ENCODE data around the gene HAUS5.
A peak's percentile ranks its signal among the peaks of the same experiment; 100 is the strongest.

The HAUS5 gene

GRCh38 chr19:35607661-35608060, 4.9 kb upstream of the HAUS5 start:
- ChIA-PET POLR2A (no interaction called here), CTCF (interaction anchor here (0.9 kb wide), 1 partner anchor 9 kb away, joined by 3 read pairs; no protein-coding TSS in a partner anchor)
- no peaks in the 10 kb centered on the region for H3K36me3 ChIP-seq (ENCODE audit: control insufficient read depth in 4 of 4, insufficient read depth in 4 of 4, low read length in 3 of 4)
- H3K27me3 ChIP-seq (replicated peaks in 2 of 5; ENCODE audit: control insufficient read depth in 4 of 5, insufficient read depth in 5 of 5, low read length in 4 of 5) = no peaks in the 10 kb centered on the region
- H3K27ac ChIP-seq (ENCODE audit: insufficient read depth in 1 of 2, low read depth in 1 of 2, low read length in 2 of 2, poor library complexity in 1 of 2, severe bottlenecking in 2 of 2) = no peak overlapping the region
- no peak for DNase-seq
- no peak overlapping the region for H3K4me3 ChIP-seq (ENCODE audit: control insufficient read depth in 1 of 7, extremely low read depth in 1 of 7, insufficient read depth in 4 of 7, low read depth in 2 of 7, low read length in 6 of 7)
- 100% methylated on average over 1 of the region's 3 CpGs for WGBS (ENCODE audit: insufficient coverage)
- H3K9me3 ChIP-seq (ENCODE audit: control extremely low read depth in 1 of 5, control insufficient read depth in 4 of 5, insufficient read depth in 2 of 5, low read depth in 1 of 5, low read length in 4 of 5) = peaks cover 0 to 8% (median 4%) of the 10 kb centered on the region in 5 experiments
- H3K4me1 ChIP-seq (ENCODE audit: control extremely low read depth in 1 of 4, control insufficient read depth in 4 of 4, insufficient read depth in 4 of 4, low read length in 3 of 4) = peaks cover 0 to 15% (median 9%) of the 10 kb centered on the region in 4 experiments

GRCh38 chr19:35608251-35608650, 4.3 kb upstream of the HAUS5 start:
- POLR2A ChIA-PET = no interaction called here
- Histone ChIP-seq H3K27me3 (replicated peaks in 2 of 5; ENCODE audit: control insufficient read depth in 4 of 5, insufficient read depth in 5 of 5, low read length in 4 of 5) (no peaks in the 10 kb centered on the region), H3K27ac (ENCODE audit: insufficient read depth in 1 of 2, low read depth in 1 of 2, low read length in 2 of 2, poor library complexity in 1 of 2, severe bottlenecking in 2 of 2) (no peak overlapping the region), H3K9me3 (ENCODE audit: control extremely low read depth in 1 of 5, control insufficient read depth in 4 of 5, insufficient read depth in 2 of 5, low read depth in 1 of 5, low read length in 4 of 5) (peaks cover 0 to 8% (median 4%) of the 10 kb centered on the region in 5 experiments), H3K36me3 (ENCODE audit: control insufficient read depth in 4 of 4, insufficient read depth in 4 of 4, low read length in 3 of 4) (no peaks in the 10 kb centered on the region), H3K4me1 (ENCODE audit: control extremely low read depth in 1 of 4, control insufficient read depth in 4 of 4, insufficient read depth in 4 of 4, low read length in 3 of 4) (peaks cover 2 to 21% (median 15%) of the 10 kb centered on the region in 4 experiments), H3K4me3 (ENCODE audit: control insufficient read depth in 1 of 7, extremely low read depth in 1 of 7, insufficient read depth in 4 of 7, low read depth in 2 of 7, low read length in 6 of 7) (no peak overlapping the region)
- WGBS (ENCODE audit: insufficient coverage) = 100% methylated on average over 2 of the region's 2 CpGs
- CTCF ChIA-PET = interaction anchor here (0.7 to 0.9 kb wide), 2 partner anchors 9 to 51 kb away, joined by 3 read pairs; no protein-coding TSS in a partner anchor
- peak in 2 of 3 donors; percentile 14 to 30 for DNase-seq

DNA sequence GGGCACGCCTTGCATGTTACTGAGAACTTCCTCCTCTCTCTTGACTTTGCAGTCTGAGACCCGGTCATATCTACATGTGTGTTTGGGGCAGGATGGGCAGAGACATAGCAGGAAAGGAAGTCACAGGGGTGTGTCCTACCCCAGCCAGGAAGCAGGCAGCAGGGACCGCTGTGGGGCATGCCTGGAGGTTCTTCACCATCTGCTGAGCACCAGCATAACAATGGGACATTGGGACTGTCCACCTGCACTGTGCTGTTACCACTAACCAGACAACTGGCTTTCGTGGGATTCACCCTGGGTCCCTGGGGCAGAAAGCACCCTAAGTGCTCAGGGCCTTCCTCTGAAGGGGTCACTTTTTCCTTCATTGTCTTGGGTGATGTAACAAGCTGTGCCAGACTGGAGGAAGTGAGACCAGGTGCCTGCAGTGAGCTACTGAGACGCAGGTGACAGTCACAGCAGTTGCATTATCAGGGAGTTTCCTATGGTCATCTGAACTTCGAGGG, 2.6 kb upstream of the HAUS5 start:
- H3K27ac ChIP-seq (ENCODE audit: insufficient read depth in 1 of 2, low read depth in 1 of 2, low read length in 2 of 2, poor library complexity in 1 of 2, severe bottlenecking in 2 of 2) = no peak overlapping the region
- DNase-seq = peak; percentile 11 to 62 (median 53)

GRCh38 chr19:35612224-35612558, 344 bp upstream of the HAUS5 start:
- Histone ChIP-seq H3K4me3 (ENCODE audit: control insufficient read depth in 1 of 7, extremely low read depth in 1 of 7, insufficient read depth in 4 of 7, low read depth in 2 of 7, low read length in 6 of 7) (peak overlapping the region in 5 of 7 experiments; percentile 86 to 97 (median 91)), H3K9me3 (ENCODE audit: control extremely low read depth in 1 of 5, control insufficient read depth in 4 of 5, insufficient read depth in 2 of 5, low read depth in 1 of 5, low read length in 4 of 5) (peaks cover 0 to 8% (median 3%) of the 10 kb centered on the region in 5 experiments), H3K27me3 (replicated peaks in 2 of 5; ENCODE audit: control insufficient read depth in 4 of 5, insufficient read depth in 5 of 5, low read length in 4 of 5) (no peaks in the 10 kb centered on the region), H3K4me1 (ENCODE audit: control extremely low read depth in 1 of 4, control insufficient read depth in 4 of 4, insufficient read depth in 4 of 4, low read length in 3 of 4) (peaks cover 2 to 25% (median 17%) of the 10 kb centered on the region in 4 experiments), H3K36me3 (ENCODE audit: control insufficient read depth in 4 of 4, insufficient read depth in 4 of 4, low read length in 3 of 4) (peaks cover 0 to 19% (median 17%) of the 10 kb centered on the region in 4 experiments), H3K27ac (ENCODE audit: insufficient read depth in 1 of 2, low read depth in 1 of 2, low read length in 2 of 2, poor library complexity in 1 of 2, severe bottlenecking in 2 of 2) (no peak overlapping the region)
- ChIA-PET CTCF (interaction anchor here (1.3 kb wide), 1 partner anchor 46 kb away, joined by 3 read pairs; no protein-coding TSS in a partner anchor), POLR2A (interaction anchor here (0.6 kb wide), 1 partner anchor 325 kb away, joined by 3 read pairs; no protein-coding TSS in a partner anchor)
- no peak for DNase-seq
- WGBS (ENCODE audit: insufficient coverage) = 25% methylated on average over 4 of the region's 9 CpGs

More for the DNA sequence above, 2.6 kb upstream of the HAUS5 start:
- H3K4me1 ChIP-seq (ENCODE audit: control extremely low read depth in 1 of 4, control insufficient read depth in 4 of 4, insufficient read depth in 4 of 4, low read length in 3 of 4) = peaks cover 2 to 25% (median 17%) of the 10 kb centered on the region in 4 experiments
- CTCF ChIA-PET = interaction anchor here (1.1 kb wide), 1 partner anchor 19 kb away, joined by 3 read pairs; no protein-coding TSS in a partner anchor
- 53% methylated on average over 6 of the region's 6 CpGs for WGBS (ENCODE audit: insufficient coverage)
- no peak overlapping the region for H3K4me3 ChIP-seq (ENCODE audit: control insufficient read depth in 1 of 7, extremely low read depth in 1 of 7, insufficient read depth in 4 of 7, low read depth in 2 of 7, low read length in 6 of 7)
- H3K27me3 ChIP-seq (replicated peaks in 2 of 5; ENCODE audit: control insufficient read depth in 4 of 5, insufficient read depth in 5 of 5, low read length in 4 of 5) = no peaks in the 10 kb centered on the region
- peaks cover 0 to 4% (median 3%) of the 10 kb centered on the region in 4 experiments for H3K36me3 ChIP-seq (ENCODE audit: control insufficient read depth in 4 of 4, insufficient read depth in 4 of 4, low read length in 3 of 4)
- POLR2A ChIA-PET = no interaction called here
- peaks cover 0 to 8% (median 4%) of the 10 kb centered on the region in 5 experiments for H3K9me3 ChIP-seq (ENCODE audit: control extremely low read depth in 1 of 5, control insufficient read depth in 4 of 5, insufficient read depth in 2 of 5, low read depth in 1 of 5, low read length in 4 of 5)

DNA sequence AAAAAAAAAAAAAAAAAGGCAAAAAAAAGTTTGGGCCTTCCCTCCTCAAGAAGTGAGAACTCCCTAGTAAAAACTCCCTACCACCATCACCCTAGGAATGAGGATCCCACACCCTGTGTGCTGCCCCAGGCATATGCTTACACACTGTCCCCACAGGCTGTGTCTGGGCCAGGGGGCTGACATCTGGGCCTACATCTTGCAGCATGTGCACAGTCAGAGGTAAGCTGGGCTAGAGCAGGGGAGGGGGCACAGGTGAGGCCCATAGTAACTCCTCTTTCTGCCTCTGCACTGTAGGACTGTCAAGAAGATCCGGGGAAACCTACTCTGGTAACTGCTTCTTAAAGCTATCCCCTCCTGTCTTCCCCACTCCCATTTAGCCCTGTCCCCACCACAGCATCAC, 1.0 kb downstream of the HAUS5 start:
- H3K4me3 ChIP-seq (ENCODE audit: control insufficient read depth in 1 of 7, extremely low read depth in 1 of 7, insufficient read depth in 4 of 7, low read depth in 2 of 7, low read length in 6 of 7) = peak overlapping the region in 4 of 7 experiments; percentile 86 to 97 (median 93)
- no peaks in the 10 kb centered on the region for H3K27me3 ChIP-seq (replicated peaks in 2 of 5; ENCODE audit: control insufficient read depth in 4 of 5, insufficient read depth in 5 of 5, low read length in 4 of 5)
- peaks cover 0 to 30% (median 27%) of the 10 kb centered on the region in 4 experiments for H3K36me3 ChIP-seq (ENCODE audit: control insufficient read depth in 4 of 4, insufficient read depth in 4 of 4, low read length in 3 of 4)
- no CpG with 5 or more reads among the region's 1 CpG for WGBS (ENCODE audit: insufficient coverage)
- CTCF ChIA-PET = interaction anchor here (1.3 kb wide), 1 partner anchor 65 kb away, joined by 5 read pairs; no protein-coding TSS in a partner anchor
- peaks cover 0 to 2% (median 0%) of the 10 kb centered on the region in 5 experiments for H3K9me3 ChIP-seq (ENCODE audit: control extremely low read depth in 1 of 5, control insufficient read depth in 4 of 5, insufficient read depth in 2 of 5, low read depth in 1 of 5, low read length in 4 of 5)
- peaks cover 2 to 25% (median 17%) of the 10 kb centered on the region in 4 experiments for H3K4me1 ChIP-seq (ENCODE audit: control extremely low read depth in 1 of 4, control insufficient read depth in 4 of 4, insufficient read depth in 4 of 4, low read length in 3 of 4)
- POLR2A ChIA-PET = no interaction called here
- no peak for DNase-seq
- peak overlapping the region in 1 of 2 experiments; percentile 83 for H3K27ac ChIP-seq (ENCODE audit: insufficient read depth in 1 of 2, low read depth in 1 of 2, low read length in 2 of 2, poor library complexity in 1 of 2, severe bottlenecking in 2 of 2)

DNA sequence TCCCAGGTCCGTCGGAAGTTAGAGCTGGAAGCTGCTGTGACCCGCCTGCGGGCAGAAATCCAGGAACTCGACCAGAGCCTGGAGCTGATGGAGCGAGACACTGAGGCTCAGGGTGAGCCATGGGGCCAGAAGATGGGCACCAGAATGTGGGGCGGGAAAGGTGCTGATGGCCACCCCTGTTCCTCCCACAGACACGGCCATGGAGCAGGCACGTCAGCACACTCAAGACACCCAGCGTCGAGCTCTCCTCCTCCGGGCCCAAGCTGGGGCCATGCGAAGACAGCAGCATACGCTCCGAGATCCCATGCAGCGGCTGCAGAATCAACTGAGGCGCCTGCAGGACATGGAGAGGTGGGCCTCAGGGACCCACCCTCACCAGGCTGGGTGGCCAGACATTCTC, 2.5 kb downstream of the HAUS5 start:
- Histone ChIP-seq H3K9me3 (ENCODE audit: control extremely low read depth in 1 of 5, control insufficient read depth in 4 of 5, insufficient read depth in 2 of 5, low read depth in 1 of 5, low read length in 4 of 5) (no peaks in the 10 kb centered on the region), H3K4me1 (ENCODE audit: control extremely low read depth in 1 of 4, control insufficient read depth in 4 of 4, insufficient read depth in 4 of 4, low read length in 3 of 4) (peaks cover 2 to 18% (median 10%) of the 10 kb centered on the region in 4 experiments), H3K27me3 (replicated peaks in 2 of 5; ENCODE audit: control insufficient read depth in 4 of 5, insufficient read depth in 5 of 5, low read length in 4 of 5) (no peaks in the 10 kb centered on the region), H3K4me3 (ENCODE audit: control insufficient read depth in 1 of 7, extremely low read depth in 1 of 7, insufficient read depth in 4 of 7, low read depth in 2 of 7, low read length in 6 of 7) (no peak overlapping the region), H3K36me3 (ENCODE audit: control insufficient read depth in 4 of 4, insufficient read depth in 4 of 4, low read length in 3 of 4) (peaks cover 0 to 36% (median 29%) of the 10 kb centered on the region in 4 experiments), H3K27ac (ENCODE audit: insufficient read depth in 1 of 2, low read depth in 1 of 2, low read length in 2 of 2, poor library complexity in 1 of 2, severe bottlenecking in 2 of 2) (no peak overlapping the region)
- POLR2A ChIA-PET = no interaction called here
- DNase-seq = no peak
- CTCF ChIA-PET = interaction anchor here (1.2 to 1.3 kb wide), 2 partner anchors 9 to 105 kb away, joined by 3 to 4 read pairs; no protein-coding TSS in a partner anchor
- 96% methylated on average over 17 of the region's 17 CpGs for WGBS (ENCODE audit: insufficient coverage)

DNA sequence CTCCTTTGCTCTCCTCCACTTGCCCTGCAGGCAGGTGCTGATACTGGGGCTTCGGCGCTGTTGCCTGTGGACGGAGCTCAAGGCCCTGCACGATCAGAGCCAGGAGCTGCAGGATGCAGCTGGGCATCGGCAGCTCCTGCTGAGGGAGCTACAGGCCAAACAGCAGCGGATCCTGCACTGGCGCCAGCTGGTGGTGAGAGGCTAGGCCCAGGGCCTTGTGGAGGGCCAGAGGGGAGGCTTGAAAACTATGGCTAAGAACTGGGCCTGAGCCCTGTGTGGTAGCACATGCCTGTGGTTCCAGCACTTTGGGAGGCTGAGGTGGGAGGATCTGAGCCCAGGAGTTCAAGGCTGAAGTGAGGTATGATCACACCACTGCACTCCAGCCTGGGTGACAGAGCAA, 6.3 kb downstream of the HAUS5 start:
- POLR2A ChIA-PET = no interaction called here
- no peak overlapping the region for H3K27ac ChIP-seq (ENCODE audit: insufficient read depth in 1 of 2, low read depth in 1 of 2, low read length in 2 of 2, poor library complexity in 1 of 2, severe bottlenecking in 2 of 2)
- CTCF ChIA-PET = no interaction called here
- no peak for DNase-seq
- no peak overlapping the region for H3K4me3 ChIP-seq (ENCODE audit: control insufficient read depth in 1 of 7, extremely low read depth in 1 of 7, insufficient read depth in 4 of 7, low read depth in 2 of 7, low read length in 6 of 7)
- 95% methylated on average over 7 of the region's 7 CpGs for WGBS (ENCODE audit: insufficient coverage)
- no peaks in the 10 kb centered on the region for H3K4me1 ChIP-seq (ENCODE audit: control extremely low read depth in 1 of 4, control insufficient read depth in 4 of 4, insufficient read depth in 4 of 4, low read length in 3 of 4)
- H3K9me3 ChIP-seq (ENCODE audit: control extremely low read depth in 1 of 5, control insufficient read depth in 4 of 5, insufficient read depth in 2 of 5, low read depth in 1 of 5, low read length in 4 of 5) = no peaks in the 10 kb centered on the region
- no peaks in the 10 kb centered on the region for H3K27me3 ChIP-seq (replicated peaks in 2 of 5; ENCODE audit: control insufficient read depth in 4 of 5, insufficient read depth in 5 of 5, low read length in 4 of 5)
- peaks cover 0 to 59% (median 41%) of the 10 kb centered on the region in 4 experiments for H3K36me3 ChIP-seq (ENCODE audit: control insufficient read depth in 4 of 4, insufficient read depth in 4 of 4, low read length in 3 of 4)

Measured in common myeloid progenitor, CD34-positive (primary cell).